ENCODE measurements around the gene FAM221A.

FAM221A gene, protein sequence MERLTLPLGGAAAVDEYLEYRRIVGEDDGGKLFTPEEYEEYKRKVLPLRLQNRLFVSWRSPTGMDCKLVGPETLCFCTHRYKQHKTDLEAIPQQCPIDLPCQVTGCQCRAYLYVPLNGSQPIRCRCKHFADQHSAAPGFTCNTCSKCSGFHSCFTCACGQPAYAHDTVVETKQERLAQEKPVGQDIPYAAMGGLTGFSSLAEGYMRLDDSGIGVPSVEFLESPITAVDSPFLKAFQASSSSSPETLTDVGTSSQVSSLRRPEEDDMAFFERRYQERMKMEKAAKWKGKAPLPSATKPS

DNA sequence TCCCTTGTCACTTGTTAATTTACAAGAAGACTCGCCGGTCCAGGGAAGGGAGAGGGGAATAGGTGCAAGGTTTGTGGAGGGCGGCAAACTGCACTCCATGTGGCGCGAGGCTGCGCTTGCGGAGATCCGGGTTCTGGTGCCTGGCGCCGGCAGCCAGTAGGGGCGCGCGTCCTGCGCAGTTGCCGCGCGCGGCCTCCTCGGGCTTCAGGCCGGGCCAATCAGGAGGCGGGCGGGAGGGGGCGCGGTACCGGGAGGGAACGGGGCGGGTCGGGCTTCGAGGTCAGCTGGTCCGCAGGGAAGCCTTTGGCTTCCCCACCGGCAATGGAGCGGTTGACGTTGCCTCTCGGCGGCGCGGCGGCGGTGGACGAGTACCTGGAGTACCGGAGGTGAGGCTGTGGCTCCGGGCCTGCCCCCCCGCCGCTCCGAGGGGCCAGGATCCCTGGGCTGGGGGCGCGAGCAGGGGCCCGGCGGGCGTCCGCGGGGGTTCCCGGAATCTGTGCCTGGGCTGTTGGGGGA lies at the start of gene FAM221A:
Gene FAM221A, plus strand, starts transcription at position 302 of the 516 bp plus-strand sequence. Its CDS starts 20 bp downstream, at position 322.
- peak; percentile 42 for DNase-seq (ENCODE audit: low read depth)
- TF ChIP-seq, protein P1, sequence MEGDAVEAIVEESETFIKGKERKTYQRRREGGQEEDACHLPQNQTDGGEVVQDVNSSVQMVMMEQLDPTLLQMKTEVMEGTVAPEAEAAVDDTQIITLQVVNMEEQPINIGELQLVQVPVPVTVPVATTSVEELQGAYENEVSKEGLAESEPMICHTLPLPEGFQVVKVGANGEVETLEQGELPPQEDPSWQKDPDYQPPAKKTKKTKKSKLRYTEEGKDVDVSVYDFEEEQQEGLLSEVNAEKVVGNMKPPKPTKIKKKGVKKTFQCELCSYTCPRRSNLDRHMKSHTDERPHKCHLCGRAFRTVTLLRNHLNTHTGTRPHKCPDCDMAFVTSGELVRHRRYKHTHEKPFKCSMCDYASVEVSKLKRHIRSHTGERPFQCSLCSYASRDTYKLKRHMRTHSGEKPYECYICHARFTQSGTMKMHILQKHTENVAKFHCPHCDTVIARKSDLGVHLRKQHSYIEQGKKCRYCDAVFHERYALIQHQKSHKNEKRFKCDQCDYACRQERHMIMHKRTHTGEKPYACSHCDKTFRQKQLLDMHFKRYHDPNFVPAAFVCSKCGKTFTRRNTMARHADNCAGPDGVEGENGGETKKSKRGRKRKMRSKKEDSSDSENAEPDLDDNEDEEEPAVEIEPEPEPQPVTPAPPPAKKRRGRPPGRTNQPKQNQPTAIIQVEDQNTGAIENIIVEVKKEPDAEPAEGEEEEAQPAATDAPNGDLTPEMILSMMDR (IDR thresholded peaks at IDR 0.05; ENCODE audit: low read depth, low read length, missing control alignments), result peak; percentile 79
- peak within 1 kb of the TSS; percentile 74 for H3K4me3 ChIP-seq (ENCODE audit: low read depth, low read length)

DNA sequence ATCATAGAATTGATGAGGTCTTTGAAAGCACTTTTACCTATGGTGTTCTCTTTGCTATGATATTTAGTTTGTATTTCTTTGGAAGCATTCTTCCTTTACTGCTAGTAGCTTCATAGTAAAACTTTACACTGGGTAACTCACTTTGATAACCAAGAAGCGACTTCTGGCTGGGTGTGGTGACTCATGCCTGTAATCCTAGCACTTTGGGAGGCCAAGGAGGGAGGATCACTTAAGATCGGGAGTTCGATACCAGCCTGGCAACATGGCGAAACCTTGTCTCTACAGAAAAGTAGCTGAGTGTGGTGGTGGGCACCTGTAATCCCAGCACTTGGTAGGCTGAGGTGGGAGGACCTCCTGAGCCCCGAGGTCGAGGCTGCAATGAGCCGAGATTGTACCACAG lies 46.6 kb upstream of the FAM221A start:
- H3K4me3 ChIP-seq (ENCODE audit: low read depth, low read length), result no peak overlapping the region
- TF ChIP-seq, protein P1 (IDR thresholded peaks at IDR 0.05; ENCODE audit: low read depth, low read length, missing control alignments), result no peak
- no peak for DNase-seq (ENCODE audit: low read depth)

DNA sequence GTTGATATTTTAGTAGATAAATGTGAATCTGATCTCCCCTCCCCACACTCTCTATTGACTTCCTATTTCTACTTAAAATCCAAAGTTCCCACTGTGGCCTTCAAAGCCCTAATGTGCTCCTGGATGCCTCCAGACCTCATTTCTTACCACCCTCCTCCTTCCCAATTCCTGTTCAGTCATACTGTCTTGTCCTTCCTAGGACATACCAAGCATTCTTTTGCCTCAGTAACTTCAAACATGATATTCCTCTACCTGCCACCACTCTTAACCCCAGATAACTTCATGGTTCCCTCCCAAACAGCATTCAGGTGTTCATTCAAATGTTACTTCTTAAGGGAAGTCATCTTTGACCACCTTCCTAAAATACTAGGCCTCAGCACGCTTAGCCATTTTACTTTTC lies 34.2 kb upstream of the FAM221A start:
- no peak for DNase-seq (ENCODE audit: low read depth)
- TF ChIP-seq, protein P1 (IDR thresholded peaks at IDR 0.05; ENCODE audit: low read depth, low read length, missing control alignments), result no peak
- no peak overlapping the region for H3K4me3 ChIP-seq (ENCODE audit: low read depth, low read length)

DNA sequence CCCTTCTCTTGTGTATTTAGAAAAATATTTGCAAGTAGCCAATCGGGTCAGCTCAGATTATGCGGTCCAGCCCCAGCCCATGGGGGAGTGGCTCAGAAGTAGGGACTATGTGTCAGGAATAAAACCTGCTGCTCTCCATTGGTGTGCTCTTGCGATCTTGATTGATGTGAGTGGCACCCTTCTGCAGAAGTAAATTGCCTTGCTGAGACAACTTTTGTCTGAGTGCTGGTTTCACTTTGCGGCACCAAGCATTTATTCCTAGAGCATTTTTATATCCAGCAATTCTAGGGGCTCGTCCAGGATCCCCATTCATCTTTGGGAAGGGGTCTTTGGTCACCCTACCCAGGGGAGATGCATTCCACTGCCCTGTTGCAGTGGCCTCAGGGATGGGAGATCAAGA lies 26.1 kb upstream of the FAM221A start:
- H3K4me3 ChIP-seq (ENCODE audit: low read depth, low read length), result no peak overlapping the region
- TF ChIP-seq, protein P1 (IDR thresholded peaks at IDR 0.05; ENCODE audit: low read depth, low read length, missing control alignments), result no peak
- no peak for DNase-seq (ENCODE audit: low read depth)

DNA sequence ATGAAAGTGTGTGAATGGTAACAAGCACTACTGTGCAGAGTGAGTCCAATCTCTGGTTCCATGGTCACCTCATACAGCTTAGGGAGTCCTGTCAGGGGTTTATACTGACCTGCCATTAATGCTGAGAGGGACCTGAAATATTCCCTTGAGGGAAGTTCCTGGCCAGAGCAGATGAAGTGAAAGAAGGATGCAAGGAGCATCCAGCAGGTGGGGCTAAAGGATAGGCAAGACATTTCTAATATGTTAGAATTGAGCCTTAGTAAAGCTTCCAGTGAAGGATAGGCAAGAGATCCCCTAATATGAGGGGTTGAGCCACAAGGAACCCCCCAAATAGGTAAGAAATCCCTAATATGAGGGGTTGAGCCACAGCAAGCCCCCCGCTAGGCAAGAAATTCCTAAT lies 25.5 kb upstream of the FAM221A start:
- DNase-seq (ENCODE audit: low read depth), result no peak
- TF ChIP-seq, protein P1 (IDR thresholded peaks at IDR 0.05; ENCODE audit: low read depth, low read length, missing control alignments), result peak; percentile 32
- H3K4me3 ChIP-seq (ENCODE audit: low read depth, low read length), result no peak overlapping the region

DNA sequence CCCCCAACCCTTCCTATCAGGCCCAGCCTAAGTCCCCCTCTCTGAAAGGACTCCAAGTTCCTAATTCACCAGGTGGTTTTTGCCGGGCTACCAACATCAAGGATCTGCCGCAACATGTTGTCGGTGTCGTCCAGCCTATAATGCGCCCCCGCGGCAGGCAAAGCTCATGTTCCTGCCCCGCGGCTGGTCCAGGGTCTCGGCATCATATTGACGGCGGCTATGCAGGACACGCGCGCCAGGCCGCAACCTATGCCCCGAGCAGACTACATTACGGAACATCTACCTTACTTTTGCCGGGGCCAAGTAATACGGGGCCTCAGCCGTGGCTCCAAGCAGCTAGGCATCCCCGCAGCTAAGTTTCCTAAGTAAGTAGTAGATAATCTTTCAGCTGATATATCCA lies 24.6 kb upstream of the FAM221A start:
- H3K4me3 ChIP-seq (ENCODE audit: low read depth, low read length), result no peak overlapping the region
- no peak for DNase-seq (ENCODE audit: low read depth)
- TF ChIP-seq, protein P1 (IDR thresholded peaks at IDR 0.05; ENCODE audit: low read depth, low read length, missing control alignments), result no peak
